Activated CD4-positive, alpha-beta T cell treated with anti-CD3 and anti-CD28 coated beads, Interleukin-2, amount 10 ng/mL, durations not matched to agents 7 days and 5 days (primary cell): ENCODE measurements around the gene MROH2A. TPM values are rescaled to one million over a fixed set of nuclear protein-coding genes. Genes with fewer than 3 reads are reported as not detected.

Experiments used
- CTCF ChIA-PET: fragments of 350-600 bp; sonication (Branson Sonifier 250); formaldehyde crosslinking; loops from one replicate; lab custom pipeline; 2021; ENCODE audit warnings: antibody characterized with exemption; lab: Charles Lee
- POLR2A ChIA-PET: fragments of 350-600 bp; sonication (Branson Sonifier 250); formaldehyde crosslinking; loops from one replicate; lab custom pipeline; 2021; ENCODE audit warnings: antibody characterized with exemption; lab: Charles Lee
- DNase-seq: peaks from one replicate; pipeline ENCODE4 v3.0.0-alpha.2; 2020
- H3K27ac Mint-ChIP-seq: one replicate; pipeline ENCODE4 v1.8.0; 2021; ENCODE audit warnings: mild to moderate bottlenecking, moderate library complexity, mixed read lengths
- H3K27me3 Mint-ChIP-seq: one replicate; pipeline ENCODE4 v1.8.0; 2021; ENCODE audit warnings: mixed read lengths
- H3K36me3 Mint-ChIP-seq: one replicate; pipeline ENCODE4 v1.8.0; 2021; ENCODE audit warnings: low read depth, mixed read lengths
- H3K4me1 Mint-ChIP-seq: one replicate; pipeline ENCODE4 v1.8.0; 2021; ENCODE audit warnings: mixed read lengths
- H3K4me3 Mint-ChIP-seq: one replicate; pipeline ENCODE4 v1.8.0; 2021; ENCODE audit warnings: mild to moderate bottlenecking, moderate library complexity, mixed read lengths
- H3K9me3 Mint-ChIP-seq: one replicate; pipeline ENCODE4 v1.8.0; 2021; ENCODE audit warnings: mixed read lengths
- total RNA-seq, 2 experiments: library from RNA; stranded (reverse); gene quantifications; one replicate each; pipeline ENCODE4 v1.2.3, GENCODE V29; 2021

MROH2A gene
- total RNA-seq, 2 experiments from 2014 or later: not detected

- Mint-ChIP-seq H3K27ac (no peak overlapping the region), H3K4me1 (no peaks in the 10 kb centered on the region), H3K4me3 (no peak overlapping the region), H3K36me3 (no peaks in the 10 kb centered on the region), H3K9me3 (no peaks in the 10 kb centered on the region), H3K27me3 (peaks cover 5% of the 10 kb centered on the region)
- DNase-seq: no peak
- ChIA-PET POLR2A (interaction anchor here (0.6 kb wide), 1 partner anchor 89 kb away, joined by 4 read pairs; no protein-coding TSS in a partner anchor), CTCF (interaction anchor here (0.7 to 1.5 kb wide), 2 partner anchors 36 to 120 kb away, joined by 3 read pairs; no protein-coding TSS in a partner anchor)
Observed at GRCh38 chr2:233821196-233821595, 43.1 kb downstream of the MROH2A start.

GRCh38 chr2:233821709-233822100, 43.6 kb downstream of the MROH2A start:
- H3K36me3 Mint-ChIP-seq: no peaks in the 10 kb centered on the region
- CTCF ChIA-PET: interaction anchor here (0.9 to 1.5 kb wide), 2 partner anchors 10 to 36 kb away, joined by 3 read pairs; no protein-coding TSS in a partner anchor
- POLR2A ChIA-PET: interaction anchor here (0.6 kb wide), 1 partner anchor 88 kb away, joined by 4 read pairs; no protein-coding TSS in a partner anchor
- H3K4me3 Mint-ChIP-seq: no peak overlapping the region
- DNase-seq: no peak
- H3K27ac Mint-ChIP-seq: no peak overlapping the region
- H3K27me3 Mint-ChIP-seq: peaks cover 7% of the 10 kb centered on the region
- H3K4me1 Mint-ChIP-seq: no peaks in the 10 kb centered on the region
- no peaks in the 10 kb centered on the region for H3K9me3 Mint-ChIP-seq

GRCh38 chr2:233822101-233822771, 44.1 kb downstream of the MROH2A start:
- H3K4me1 Mint-ChIP-seq: no peaks in the 10 kb centered on the region
- H3K4me3 Mint-ChIP-seq: no peak overlapping the region
- POLR2A ChIA-PET: no interaction called here
- CTCF ChIA-PET: interaction anchor here (0.9 to 1.5 kb wide), 2 partner anchors 9 to 35 kb away, joined by 3 read pairs; no protein-coding TSS in a partner anchor
- H3K9me3 Mint-ChIP-seq: no peaks in the 10 kb centered on the region
- H3K36me3 Mint-ChIP-seq: no peaks in the 10 kb centered on the region
- H3K27ac Mint-ChIP-seq: no peak overlapping the region
- no peak for DNase-seq
- peaks cover 7% of the 10 kb centered on the region for H3K27me3 Mint-ChIP-seq

GRCh38 chr2:233822781-233823730, 44.9 kb downstream of the MROH2A start:
- Mint-ChIP-seq H3K27me3 (peaks cover 7% of the 10 kb centered on the region), H3K4me1 (no peaks in the 10 kb centered on the region), H3K27ac (no peak overlapping the region), H3K4me3 (no peak overlapping the region), H3K9me3 (no peaks in the 10 kb centered on the region), H3K36me3 (no peaks in the 10 kb centered on the region)
- POLR2A ChIA-PET: no interaction called here
- CTCF ChIA-PET: interaction anchor here (0.9 kb wide), 1 partner anchor 8 kb away, joined by 3 read pairs; no protein-coding TSS in a partner anchor
- no peak for DNase-seq

GRCh38 chr2:233823731-233824121, 45.6 kb downstream of the MROH2A start:
- Mint-ChIP-seq H3K4me1 (no peaks in the 10 kb centered on the region), H3K27me3 (peaks cover 7% of the 10 kb centered on the region), H3K9me3 (no peaks in the 10 kb centered on the region), H3K36me3 (no peaks in the 10 kb centered on the region), H3K4me3 (no peak overlapping the region), H3K27ac (no peak overlapping the region)
- CTCF ChIA-PET: interaction anchor here (1.1 kb wide), 1 partner anchor 10 kb away, joined by 3 read pairs; no protein-coding TSS in a partner anchor
- DNase-seq: no peak
- POLR2A ChIA-PET: no interaction called here

GRCh38 chr2:233824373-233824772, 46.2 kb downstream of the MROH2A start:
- CTCF ChIA-PET: interaction anchor here (0.5 to 1.1 kb wide), 2 partner anchors 11 to 1261 kb away, joined by 3 read pairs; no protein-coding TSS in a partner anchor
- Mint-ChIP-seq H3K4me3 (no peak overlapping the region), H3K27ac (no peak overlapping the region), H3K9me3 (no peaks in the 10 kb centered on the region), H3K36me3 (no peaks in the 10 kb centered on the region), H3K27me3 (peaks cover 7% of the 10 kb centered on the region), H3K4me1 (no peaks in the 10 kb centered on the region)
- POLR2A ChIA-PET: no interaction called here
- no peak for DNase-seq

GRCh38 chr2:233828546-233829192, 50.5 kb downstream of the MROH2A start:
- Mint-ChIP-seq H3K4me3 (no peak overlapping the region), H3K4me1 (no peaks in the 10 kb centered on the region), H3K27ac (no peak overlapping the region), H3K36me3 (no peaks in the 10 kb centered on the region), H3K9me3 (no peaks in the 10 kb centered on the region), H3K27me3 (peaks cover 7% of the 10 kb centered on the region)
- POLR2A ChIA-PET: no interaction called here
- CTCF ChIA-PET: no interaction called here
- DNase-seq: no peak

GRCh38 chr2:233829193-233830110, 51.3 kb downstream of the MROH2A start:
- H3K9me3 Mint-ChIP-seq: no peaks in the 10 kb centered on the region
- no peak overlapping the region for H3K27ac Mint-ChIP-seq
- peaks cover 5% of the 10 kb centered on the region for H3K36me3 Mint-ChIP-seq
- CTCF ChIA-PET: no interaction called here
- POLR2A ChIA-PET: no interaction called here
- H3K27me3 Mint-ChIP-seq: peaks cover 7% of the 10 kb centered on the region
- no peak for DNase-seq
- H3K4me1 Mint-ChIP-seq: no peaks in the 10 kb centered on the region
- no peak overlapping the region for H3K4me3 Mint-ChIP-seq

- ChIA-PET POLR2A (no interaction called here), CTCF (interaction anchor here (0.6 kb wide), 1 partner anchor 913 kb away, joined by 3 read pairs; no protein-coding TSS in a partner anchor)
- H3K27me3 Mint-ChIP-seq: peaks cover 7% of the 10 kb centered on the region
- no peak for DNase-seq
- no peaks in the 10 kb centered on the region for H3K9me3 Mint-ChIP-seq
- no peak overlapping the region for H3K4me3 Mint-ChIP-seq
- H3K4me1 Mint-ChIP-seq: peaks cover 3% of the 10 kb centered on the region
- H3K36me3 Mint-ChIP-seq: peaks cover 12% of the 10 kb centered on the region
- no peak overlapping the region for H3K27ac Mint-ChIP-seq
Observed at GRCh38 chr2:233830111-233830802, 52.1 kb downstream of the MROH2A start.

GRCh38 chr2:233831011-233831721, 53.0 kb downstream of the MROH2A start:
- DNase-seq: no peak
- peaks cover 3% of the 10 kb centered on the region for H3K4me1 Mint-ChIP-seq
- CTCF ChIA-PET: interaction anchor here (0.6 to 1.0 kb wide), 3 partner anchors 9 to 568 kb away, joined by 3 read pairs; no protein-coding TSS in a partner anchor

More at GRCh38 chr2:233831011-233831721, 53.0 kb downstream of the MROH2A start:
- Mint-ChIP-seq H3K27me3 (peaks cover 2% of the 10 kb centered on the region), H3K9me3 (no peaks in the 10 kb centered on the region), H3K27ac (no peak overlapping the region), H3K36me3 (peaks cover 21% of the 10 kb centered on the region), H3K4me3 (no peak overlapping the region)
- POLR2A ChIA-PET: no interaction called here
